Measurements from ENCODE around the gene ACER3.
A peak's percentile ranks its signal among the peaks of the same experiment; 100 is the strongest.
"Not testable (repeated sequence)": the region's sequence is repeated elsewhere in the genome, so short reads cannot be mapped to it uniquely, and the experiment has no call there.

The ACER3 gene

GRCh38 chr11:76880956-76881355 is 20.2 kb downstream of the ACER3 start:
- DNase-seq, result no peak

DNA sequence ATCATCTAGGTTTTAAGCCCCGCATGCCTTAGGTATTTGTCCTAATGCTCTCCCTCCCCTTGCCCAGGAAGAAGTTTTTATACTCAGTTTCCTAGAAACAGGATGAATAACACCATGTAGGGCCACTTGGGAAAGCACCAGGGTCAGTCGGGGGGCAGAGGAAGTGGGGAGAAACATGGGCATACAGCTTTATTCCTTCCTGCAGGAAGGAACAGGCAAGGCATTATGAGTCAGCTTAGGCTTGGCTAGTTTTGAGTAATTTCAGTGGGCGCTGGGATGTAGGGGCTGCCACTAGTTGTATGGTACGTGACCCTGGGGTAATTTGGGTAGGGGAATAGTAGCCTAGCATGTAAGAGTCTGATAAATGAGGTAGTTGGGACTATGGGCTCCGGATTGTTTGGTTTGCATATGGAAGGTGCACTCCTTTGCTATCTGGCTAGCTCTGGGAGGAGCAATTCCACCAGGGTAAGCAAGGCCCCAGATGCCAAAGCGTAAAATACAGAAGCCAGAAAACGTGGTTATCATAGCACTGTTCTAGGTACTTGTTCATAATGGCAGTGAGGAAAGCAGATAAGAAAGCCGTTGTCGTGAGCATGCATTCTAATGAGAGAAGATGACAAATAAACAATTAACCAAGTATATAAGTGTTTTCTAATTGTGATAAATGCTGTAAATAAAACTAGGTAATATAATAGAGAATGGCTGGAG is 24.8 kb downstream of the ACER3 start:
- no peak for DNase-seq

DNA sequence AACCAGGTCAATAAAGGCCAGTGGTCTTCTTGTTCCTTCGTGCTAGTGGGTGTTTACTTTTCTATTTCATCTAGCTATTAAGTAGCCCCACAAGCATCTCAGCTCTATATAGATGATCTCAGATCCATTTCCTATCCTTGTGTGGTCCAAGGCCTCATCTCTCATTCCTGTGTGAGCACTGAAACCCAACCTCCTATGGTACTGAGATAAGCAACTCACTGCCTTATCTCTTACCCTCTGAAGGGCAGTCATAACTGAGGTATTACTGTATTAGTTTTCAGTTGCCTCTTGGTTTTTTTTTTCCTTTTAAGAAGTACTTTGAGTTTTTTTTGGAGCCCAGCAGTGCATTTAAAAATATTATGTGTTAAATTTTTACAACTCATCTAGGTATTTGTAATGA is 28.3 kb downstream of the ACER3 start:
- no peak for DNase-seq

DNA sequence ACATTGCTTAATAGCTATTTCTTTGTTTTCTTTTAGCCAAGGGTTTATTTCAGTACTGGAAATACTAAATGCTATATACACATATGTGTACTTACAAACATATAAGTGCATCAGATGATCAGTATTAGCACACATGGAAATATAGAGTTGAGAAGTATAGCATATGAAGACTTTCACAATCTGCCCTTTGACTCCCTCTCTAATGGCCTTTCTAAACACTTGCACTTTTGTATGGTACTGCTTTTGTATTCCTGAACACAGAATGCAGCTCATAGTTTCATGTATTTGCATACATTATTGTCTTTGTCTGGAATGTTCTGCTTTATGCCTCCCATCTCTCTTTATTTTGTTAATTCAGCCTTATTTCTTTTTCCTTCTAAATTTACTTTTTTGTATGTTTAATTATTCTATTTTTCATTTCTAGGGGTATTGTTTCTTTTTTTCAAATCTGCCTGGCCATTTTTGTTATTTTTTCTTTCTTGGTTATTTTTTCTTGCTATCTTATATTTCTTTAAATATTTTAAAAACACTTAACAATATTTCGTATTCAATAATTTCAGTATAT is 28.8 kb downstream of the ACER3 start:
- no peak for DNase-seq

DNA sequence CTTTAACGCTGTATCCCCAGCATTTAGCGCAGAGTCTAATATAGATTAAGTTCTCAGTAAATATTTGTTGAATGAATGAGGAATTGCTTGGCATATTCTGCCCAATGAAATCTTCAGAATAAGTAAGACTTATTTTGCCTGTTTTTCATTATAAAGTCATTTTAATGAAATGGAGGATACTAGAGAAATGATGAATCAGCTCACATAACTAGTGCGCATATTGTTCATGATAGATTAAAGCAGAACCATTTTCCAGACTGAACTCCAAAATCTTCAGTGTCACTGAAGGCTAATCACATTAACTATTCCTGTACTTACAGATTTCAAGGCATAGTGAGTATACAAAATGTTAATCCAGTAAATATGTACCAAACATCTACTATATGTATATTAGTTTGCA is 29.6 kb downstream of the ACER3 start:
- no peak for DNase-seq

GRCh38 chr11:76891285-76891684 is 30.6 kb downstream of the ACER3 start:
- DNase-seq, result no peak

DNA sequence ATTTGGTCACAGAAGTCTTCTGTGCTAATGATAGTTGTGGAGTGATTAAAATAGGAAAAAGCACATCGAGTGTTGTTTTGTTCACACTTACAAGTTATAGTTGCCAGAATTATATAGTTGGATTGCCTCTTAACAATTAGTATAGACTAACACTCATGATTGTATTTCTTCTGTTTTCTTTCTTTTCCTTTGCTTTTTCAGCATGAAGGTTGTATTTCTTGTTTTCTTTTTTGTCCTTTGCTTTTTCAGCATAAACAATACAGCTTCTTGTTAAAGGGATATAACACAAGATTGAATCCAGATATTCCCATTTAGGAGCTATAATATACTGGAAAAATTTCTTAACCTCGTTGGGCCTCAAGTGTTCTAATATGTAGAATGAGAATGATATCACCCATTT is 31.1 kb downstream of the ACER3 start:
- DNase-seq, result no peak

DNA sequence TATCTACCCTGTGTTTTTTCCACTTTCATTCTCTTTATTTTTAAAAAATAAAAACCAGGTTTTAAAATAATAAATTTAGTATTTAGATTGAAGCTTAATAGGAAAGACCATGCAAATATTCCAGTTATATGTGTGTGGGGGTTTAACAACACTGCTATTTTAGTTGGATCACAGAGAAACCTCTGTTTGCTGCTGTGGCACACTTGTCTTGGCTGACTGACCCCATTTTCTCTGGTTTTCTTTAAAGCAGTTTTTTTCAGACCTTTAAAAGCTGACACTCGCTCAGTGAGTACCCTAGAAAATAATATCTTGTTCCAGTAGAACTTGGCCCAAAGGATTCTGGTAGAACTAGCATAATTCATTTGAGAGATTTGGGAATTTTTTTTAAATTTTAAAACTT is 31.6 kb downstream of the ACER3 start:
- no peak for DNase-seq

GRCh38 chr11:76897233-76897632 is 36.5 kb downstream of the ACER3 start:
- DNase-seq, result no peak

DNA sequence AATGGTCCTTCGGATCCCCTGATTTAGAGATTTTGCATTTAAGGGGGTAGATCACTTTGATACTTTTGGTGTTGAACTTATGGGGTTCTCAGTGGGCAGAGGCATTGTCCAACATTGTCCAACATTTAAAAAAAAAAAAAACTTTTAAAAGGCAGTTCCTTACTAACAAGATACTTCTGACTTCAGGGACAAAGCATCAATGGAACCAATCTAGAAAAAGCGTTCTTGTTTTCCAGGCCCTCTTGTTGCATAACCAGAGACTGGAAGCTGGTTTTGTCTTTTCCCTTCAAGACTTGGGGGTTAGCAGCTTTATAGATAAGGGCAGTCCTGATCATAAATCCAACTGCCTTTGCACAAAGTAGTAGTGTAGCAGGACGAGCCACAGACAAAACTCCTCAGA is 40.4 kb downstream of the ACER3 start:
- no peak for DNase-seq

GRCh38 chr11:76901622-76902021 is 40.9 kb downstream of the ACER3 start:
- DNase-seq, result not testable (repeated sequence)

DNA sequence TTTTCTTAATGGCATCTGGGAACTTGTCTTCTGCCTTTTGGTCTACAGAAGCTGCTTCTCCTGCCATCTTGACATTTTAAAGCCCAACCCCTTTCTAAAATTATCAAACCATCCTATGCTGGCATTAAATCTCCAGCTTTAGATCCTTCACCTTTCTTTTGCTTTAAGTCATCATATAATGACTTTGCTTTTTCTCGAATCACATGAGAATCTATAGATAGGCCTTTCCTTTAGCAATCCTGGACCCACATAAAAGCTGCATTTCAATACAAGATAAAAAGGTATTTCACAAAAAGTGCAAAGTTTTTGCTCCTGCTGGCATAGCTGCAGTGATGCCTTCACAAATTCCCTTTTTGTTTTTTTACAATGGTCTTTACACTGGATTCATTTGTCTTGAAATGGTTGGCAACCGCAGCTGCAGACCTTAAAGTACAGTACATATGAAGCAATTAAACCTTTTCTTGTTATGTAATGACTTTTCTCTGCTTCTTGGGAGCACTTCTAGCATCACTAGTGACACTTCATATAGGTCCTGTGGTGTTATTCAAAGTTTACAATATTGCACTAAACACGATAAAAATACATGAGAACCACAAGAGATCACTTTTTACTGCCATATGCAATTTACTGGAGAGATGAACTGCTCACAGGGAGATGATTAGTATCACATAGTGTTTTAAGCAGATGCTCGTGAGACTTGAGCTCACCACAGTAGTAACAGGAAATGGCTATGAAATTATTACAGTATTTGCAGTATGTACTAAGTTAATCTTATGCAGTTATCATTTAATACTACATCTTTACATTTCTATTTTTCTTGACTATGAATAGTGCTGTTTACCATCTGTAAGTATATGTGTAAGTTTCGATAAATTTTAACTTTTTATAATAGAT is 41.6 kb downstream of the ACER3 start:
- DNase-seq, result no peak

- no peak for DNase-seq
Measured at GRCh38 chr11:76903325-76903724, 42.6 kb downstream of the ACER3 start.

- DNase-seq, result no peak
Measured at GRCh38 chr11:76910620-76911414, 50.1 kb downstream of the ACER3 start.

GRCh38 chr11:76911415-76911808 is 50.7 kb downstream of the ACER3 start:
- DNase-seq, result no peak

GRCh38 chr11:76916712-76917111 is 56.0 kb downstream of the ACER3 start:
- DNase-seq, result no peak

DNA sequence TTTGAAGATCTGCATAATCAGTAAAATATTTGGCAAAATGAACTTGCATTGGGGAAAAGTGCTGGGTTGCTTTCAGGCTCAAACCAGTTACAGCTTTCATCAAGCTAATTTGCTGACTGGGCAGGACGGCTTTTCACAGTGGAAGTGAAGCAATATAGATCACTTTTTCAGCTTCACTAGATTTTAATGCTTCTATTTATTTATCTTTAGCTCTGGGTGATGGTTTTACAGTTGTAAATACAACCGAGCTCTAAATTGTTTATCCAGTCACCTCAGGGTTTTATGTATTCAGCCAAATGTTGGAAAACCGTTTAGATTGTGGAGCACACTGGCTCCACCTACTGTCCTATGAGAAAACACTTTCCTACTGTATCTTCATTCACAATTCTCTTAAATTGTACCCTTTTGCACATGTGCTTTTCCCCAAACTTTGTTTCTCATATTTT is 58.2 kb downstream of the ACER3 start:
- peak in 1 of 2 experiments; percentile 13 for DNase-seq

DNA sequence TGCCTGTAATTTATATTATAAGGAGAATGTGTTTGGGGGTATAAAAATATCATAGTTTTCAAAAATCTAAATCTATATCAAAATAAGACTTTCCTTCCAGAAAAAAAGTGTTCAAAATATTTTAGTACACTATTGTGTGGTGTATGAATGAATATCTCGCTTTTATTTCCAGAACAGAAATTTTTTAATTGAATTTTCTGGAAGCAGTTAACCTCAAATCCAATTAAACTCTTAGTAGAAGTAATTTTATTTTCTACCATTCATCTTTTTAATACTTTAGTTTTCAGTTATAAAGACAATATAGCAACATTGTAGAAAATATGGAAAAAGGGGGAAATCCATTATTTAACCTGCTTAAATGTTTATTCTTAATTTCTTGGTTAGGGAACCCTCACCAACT is 58.7 kb downstream of the ACER3 start:
- DNase-seq, result no peak

- DNase-seq, result peak; percentile 17 to 77
Measured at GRCh38 chr11:76919887-76920746, 59.4 kb downstream of the ACER3 start.

DNA sequence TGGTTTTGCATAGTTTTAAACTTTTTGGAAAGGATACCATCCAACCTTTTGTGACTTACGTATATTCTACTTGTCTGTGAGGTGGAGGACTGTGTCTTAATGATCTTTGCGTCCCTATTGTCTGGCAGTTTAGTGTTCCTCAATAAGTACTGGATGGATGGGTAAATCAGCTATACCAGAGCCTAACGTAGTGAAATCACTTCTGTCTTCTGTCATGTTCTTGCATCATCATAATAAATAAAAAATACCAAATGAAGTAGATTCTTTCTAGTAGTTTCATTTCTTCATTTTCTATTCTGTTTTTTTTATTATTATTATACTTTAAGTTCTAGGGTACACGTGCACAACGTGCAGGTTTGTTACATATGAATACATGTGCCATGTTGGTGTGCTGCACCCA is 66.4 kb downstream of the ACER3 start:
- DNase-seq, result no peak

DNA sequence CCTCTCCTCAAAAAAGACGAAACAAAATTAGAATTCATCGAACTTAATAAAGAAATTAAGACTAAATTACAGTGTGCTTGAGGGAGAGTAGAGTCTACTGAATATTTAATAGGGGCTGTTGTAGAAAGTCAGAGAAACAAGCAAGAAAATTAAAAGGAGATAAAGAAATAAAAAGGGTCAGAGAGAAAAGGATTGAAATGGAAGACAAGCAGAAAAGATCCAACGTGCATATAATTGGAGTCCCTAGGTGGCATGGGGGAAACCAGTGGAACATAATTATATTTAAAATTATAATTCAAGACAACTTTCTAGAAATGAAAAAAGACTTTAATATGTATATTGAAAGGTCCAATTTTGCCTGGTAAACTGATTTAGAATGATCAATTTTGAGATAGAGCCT is 74.3 kb downstream of the ACER3 start:
- no peak for DNase-seq

GRCh38 chr11:76939219-76939631 is 78.5 kb downstream of the ACER3 start:
- no peak for DNase-seq

All from cerebellar nuclear complex (tissue), 1 donor.